Measurements from ENCODE around the gene TRIM41.
A peak's percentile ranks its signal among the peaks of the same experiment; 100 is the strongest.

Gene TRIM41

GRCh38 chr5:181235323-181235688 lies 12.2 kb downstream of the TRIM41 start:
- H3K27ac ChIP-seq = peak overlapping the region; percentile 97
- no peak for TF ChIP-seq ZFX (IDR thresholded peaks at IDR 0.05; ENCODE audit: borderline replicate concordance)

- TF ChIP-seq CTCF (IDR thresholded peaks at IDR 0.05) (no peak), ZFX (IDR thresholded peaks at IDR 0.05; ENCODE audit: borderline replicate concordance) (no peak)
- peak overlapping the region; percentile 97 for H3K27ac ChIP-seq
Measured at GRCh38 chr5:181235689-181236366, 12.7 kb downstream of the TRIM41 start.

GRCh38 chr5:181236471-181236870 lies 13.4 kb downstream of the TRIM41 start:
- TF ChIP-seq CTCF (IDR thresholded peaks at IDR 0.05) = no peak
- TF ChIP-seq ZFX (IDR thresholded peaks at IDR 0.05; ENCODE audit: borderline replicate concordance) = no peak
- H3K27ac ChIP-seq = peak overlapping the region; percentile 97

GRCh38 chr5:181236954-181237641 lies 14.0 kb downstream of the TRIM41 start:
- TF ChIP-seq CTCF (IDR thresholded peaks at IDR 0.05) (no peak), ZFX (IDR thresholded peaks at IDR 0.05; ENCODE audit: borderline replicate concordance) (no peak)

GRCh38 chr5:181237729-181238385 lies 14.8 kb downstream of the TRIM41 start:
- peak overlapping the region; percentile 97; the same call in 1 of the 2 replicates for H3K27ac ChIP-seq
- no peak for TF ChIP-seq CTCF (IDR thresholded peaks at IDR 0.05)
- TF ChIP-seq ZFX (IDR thresholded peaks at IDR 0.05; ENCODE audit: borderline replicate concordance) = no peak

More at GRCh38 chr5:181236954-181237641, 14.0 kb downstream of the TRIM41 start:
- peak overlapping the region; percentile 97 for H3K27ac ChIP-seq

- peak overlapping the region; percentile 97 for H3K27ac ChIP-seq
- TF ChIP-seq CTCF (IDR thresholded peaks at IDR 0.05) = no peak
- TF ChIP-seq ZFX (IDR thresholded peaks at IDR 0.05; ENCODE audit: borderline replicate concordance) = no peak
Measured at GRCh38 chr5:181239062-181239663, 16.1 kb downstream of the TRIM41 start.

GRCh38 chr5:181241393-181241975 lies 18.4 kb downstream of the TRIM41 start:
- peak overlapping the region; percentile 97 for H3K27ac ChIP-seq
- TF ChIP-seq CTCF (IDR thresholded peaks at IDR 0.05) (no peak), ZFX (IDR thresholded peaks at IDR 0.05; ENCODE audit: borderline replicate concordance) (no peak)
